ENCODE data around the gene ADCY9.

The ADCY9 gene

GRCh38 chr16:3919413-3919812 lies 196.8 kb downstream of the ADCY9 start:
- H3K4me3 ChIP-seq (ENCODE audit: low read length), result no peak overlapping the region
- no peak for DNase-seq (ENCODE audit: low read depth)
- TF ChIP-seq CTCF (IDR thresholded peaks at IDR 0.05; ENCODE audit: insufficient read depth, low read depth, low read length, missing control alignments), result no peak

GRCh38 chr16:3915426-3916260 lies 200.6 kb downstream of the ADCY9 start:
- H3K4me3 ChIP-seq (ENCODE audit: low read length), result no peak overlapping the region
- TF ChIP-seq CTCF (IDR thresholded peaks at IDR 0.05; ENCODE audit: insufficient read depth, low read depth, low read length, missing control alignments), result no peak
- DNase-seq (ENCODE audit: low read depth), result no peak

- TF ChIP-seq CTCF (IDR thresholded peaks at IDR 0.05; ENCODE audit: insufficient read depth, low read depth, low read length, missing control alignments), result no peak
- DNase-seq (ENCODE audit: low read depth), result no peak
- H3K4me3 ChIP-seq (ENCODE audit: low read length), result no peak overlapping the region
Measured at GRCh38 chr16:3912897-3913296, 203.3 kb downstream of the ADCY9 start.

Measured in epithelial cell of esophagus (primary cell).